Naive thymus-derived CD4-positive, alpha-beta T cell (primary cell): Measurements from ENCODE around the gene HSPA6. TPM values are rescaled to one million over a fixed set of nuclear protein-coding genes. Genes with fewer than 3 reads are reported as not detected.
"Not testable (repeated sequence)": the region's sequence is repeated elsewhere in the genome, so short reads cannot be mapped to it uniquely, and the experiment has no call there.

Source experiments
- ATAC-seq: fragments of 150-1000 bp; cut with Tn5 transposase; 2 replicates; pipeline ENCODE4 v1.10.0; 2021; ENCODE audit warnings: mild to moderate bottlenecking, moderate library complexity
- CTCF ChIA-PET: fragments of 350-600 bp; sonication (Branson Sonifier 250); formaldehyde crosslinking; loops from one replicate; lab custom pipeline; 2021; ENCODE audit warnings: antibody characterized with exemption; lab: Charles Lee
- POLR2A ChIA-PET: fragments of 350-600 bp; sonication (Branson Sonifier 250); formaldehyde crosslinking; loops from one replicate; lab custom pipeline; 2021; ENCODE audit warnings: antibody characterized with exemption, inconsistent platforms; lab: Charles Lee
- DNase-seq, 9 donors: peaks; one replicate each; pipeline versions ENCODE4 v3.0.0 to v3.0.0-alpha.2; 2020 to 2022; ENCODE audit warnings: mixed read lengths in 1 of 9
- H3K27ac ChIP-seq: one replicate; pipeline ENCODE4 v1.7.0; 2013; ENCODE audit warnings: mild to moderate bottlenecking, low read depth, low read length, moderate library complexity
- H3K27me3 ChIP-seq, 2 donors: one replicate each; pipeline ENCODE4 v1.7.0; 2013; ENCODE audit warnings: low read length in 2 of 2, mild to moderate bottlenecking in 2 of 2, moderate library complexity in 2 of 2; ENCODE audit not compliant: control insufficient read depth in 2 of 2, insufficient read depth in 2 of 2
- H3K36me3 ChIP-seq, 3 experiments: 1 replicate in 2 of 3; 2 replicates in 1 of 3; pipeline ENCODE4 v1.7.0; 2013; ENCODE audit warnings: low read length in 3 of 3, mild to moderate bottlenecking in 3 of 3, moderate library complexity in 1 of 3; ENCODE audit not compliant: insufficient read depth in 3 of 3, control insufficient read depth in 2 of 3
- H3K4me1 ChIP-seq, 2 donors: one replicate each; pipeline ENCODE4 v1.7.0; 2013; ENCODE audit warnings: low read length in 2 of 2, mild to moderate bottlenecking in 2 of 2, moderate library complexity in 1 of 2; ENCODE audit not compliant: control insufficient read depth in 2 of 2, insufficient read depth in 2 of 2
- H3K4me3 ChIP-seq: 2 replicates; pipeline ENCODE4 v1.7.0; 2013; ENCODE audit warnings: mild to moderate bottlenecking, low read length
- H3K9me3 ChIP-seq, 3 experiments: 1 replicate in 2 of 3; 2 replicates in 1 of 3; pipeline ENCODE4 v1.7.0; 2013; ENCODE audit warnings: low read length in 3 of 3; ENCODE audit not compliant: control insufficient read depth in 2 of 3
- H3K27ac Mint-ChIP-seq, 9 donors: one replicate each; pipeline ENCODE4 v1.8.0; 2020 to 2022; ENCODE audit warnings: mixed read lengths in 9 of 9, mild to moderate bottlenecking in 8 of 9, moderate library complexity in 5 of 9, inconsistent platforms in 2 of 9
- H3K27me3 Mint-ChIP-seq, 5 donors: one replicate each; pipeline ENCODE4 v1.8.0; 2021 to 2022; ENCODE audit warnings: mixed read lengths in 5 of 5, mild to moderate bottlenecking in 1 of 5
- H3K36me3 Mint-ChIP-seq, 5 donors: one replicate each; pipeline ENCODE4 v1.8.0; 2020 to 2022; ENCODE audit warnings: mixed read lengths in 5 of 5, mild to moderate bottlenecking in 3 of 5, inconsistent platforms in 1 of 5
- H3K4me1 Mint-ChIP-seq, 7 donors: one replicate each; pipeline ENCODE4 v1.8.0; 2020 to 2022; ENCODE audit warnings: mixed read lengths in 7 of 7, mild to moderate bottlenecking in 3 of 7, inconsistent platforms in 1 of 7
- H3K4me3 Mint-ChIP-seq, 10 donors: one replicate each; pipeline ENCODE4 v1.8.0; 2020 to 2022; ENCODE audit warnings: mild to moderate bottlenecking in 10 of 10, mixed read lengths in 10 of 10, moderate library complexity in 6 of 10, inconsistent platforms in 2 of 10
- H3K9me3 Mint-ChIP-seq, 11 donors: one replicate each; pipeline ENCODE4 v1.8.0; 2020 to 2022; ENCODE audit warnings: mixed read lengths in 11 of 11, mild to moderate bottlenecking in 4 of 11, inconsistent platforms in 1 of 11, moderate library complexity in 1 of 11
- intact Hi-C, 2 donors: fragments of 100-400 bp; cut with micrococcal nuclease; formaldehyde crosslinking; loops; one replicate each; pipeline ENCODE4 v1.15.1; 2023
- polyA plus RNA-seq, 2 donors: library from polyadenylated mRNA; unstranded; fragments of 300-500 nt; fragmentation: Illumina TruSeq; gene quantifications; one replicate each; pipeline ENCODE4 v1.2.3, GENCODE V29; 2021
- total RNA-seq, 6 experiments: library from RNA in 5 of 6; stranded (reverse) in 5 of 6; gene quantifications; 1 replicate in 5 of 6; 2 replicates in 1 of 6; pipeline ENCODE4 v1.2.3 and lab custom pipeline; 2021 to 2026

HSPA6 gene
- total and polyA plus RNA-seq, 7 experiments from 2014 or later, result 0.32 to 3.5 (median 0.89) TPM; not detected in 2

- no peaks in the 10 kb centered on the region for H3K36me3 Mint-ChIP-seq
- Histone ChIP-seq H3K36me3 (no peaks in the 10 kb centered on the region), H3K9me3 (no peaks in the 10 kb centered on the region), H3K27ac (no peak overlapping the region), H3K4me3 (no peak overlapping the region), H3K27me3 (no peaks in the 10 kb centered on the region), H3K4me1 (no peaks in the 10 kb centered on the region)
- peak overlapping the region in 1 of 9 donors; percentile 35 for H3K27ac Mint-ChIP-seq
- POLR2A ChIA-PET, result no interaction called here
- no peak for ATAC-seq
- DNase-seq, result no peak
- peaks cover 3 to 8% (median 5%) of the 10 kb centered on the region in 5 donors for H3K27me3 Mint-ChIP-seq
- CTCF ChIA-PET, result no interaction called here
- H3K9me3 Mint-ChIP-seq, result no peaks in the 10 kb centered on the region
- intact Hi-C loops, result loop anchor here in 1 of 2 donors (5.0 kb wide), 1 partner anchor 86 kb away; no protein-coding TSS in a partner anchor
- H3K4me1 Mint-ChIP-seq, result peaks cover 0 to 4% (median 0%) of the 10 kb centered on the region in 7 donors
- no peak overlapping the region for H3K4me3 Mint-ChIP-seq
These were observed 12.6 kb upstream of the HSPA6 start for GRCh38 chr1:161511756-161512060.

- H3K9me3 Mint-ChIP-seq, DNase-seq, H3K36me3 ChIP-seq, H3K27me3 ChIP-seq, H3K4me3 ChIP-seq, H3K4me3 Mint-ChIP-seq, CTCF ChIA-PET, H3K4me1 ChIP-seq, POLR2A ChIA-PET, H3K9me3 ChIP-seq, H3K27ac Mint-ChIP-seq, ATAC-seq, H3K27ac ChIP-seq, H3K36me3 Mint-ChIP-seq, H3K27me3 Mint-ChIP-seq, H3K4me1 Mint-ChIP-seq: not testable (repeated sequence)
- intact Hi-C loops, result loop anchor here in 1 of 2 donors (5.0 kb wide), 1 partner anchor 84 kb away; no protein-coding TSS in a partner anchor
These were observed 11.5 kb upstream of the HSPA6 start for GRCh38 chr1:161512636-161513447.

DNA sequence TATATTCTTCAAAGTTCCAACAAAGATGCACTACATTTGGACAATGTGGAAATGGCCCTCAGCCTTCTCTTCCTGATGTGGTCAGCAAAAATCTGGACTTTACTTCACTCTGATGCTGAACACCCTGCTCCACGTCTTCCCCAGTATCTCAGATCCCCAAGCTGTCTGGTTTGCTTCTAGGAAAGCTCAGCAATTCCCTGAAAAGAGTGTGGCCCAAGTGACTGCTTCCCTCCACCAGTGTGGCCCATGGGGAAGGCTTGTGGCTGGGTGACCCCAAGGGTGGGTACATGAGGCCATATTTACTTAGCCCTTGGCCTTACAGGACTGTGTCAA lies 10.9 kb upstream of the HSPA6 start:
- H3K27ac ChIP-seq, DNase-seq, H3K9me3 ChIP-seq, H3K27me3 ChIP-seq, H3K4me1 Mint-ChIP-seq, H3K4me3 Mint-ChIP-seq, CTCF ChIA-PET, H3K27ac Mint-ChIP-seq, H3K36me3 Mint-ChIP-seq, POLR2A ChIA-PET, H3K36me3 ChIP-seq, H3K4me3 ChIP-seq, H3K27me3 Mint-ChIP-seq, H3K4me1 ChIP-seq, ATAC-seq, H3K9me3 Mint-ChIP-seq: not testable (repeated sequence)
- intact Hi-C loops, result loop anchor here in 1 of 2 donors (5.0 kb wide), 1 partner anchor 84 kb away; no protein-coding TSS in a partner anchor

- H3K27ac ChIP-seq, H3K36me3 ChIP-seq, ATAC-seq, POLR2A ChIA-PET, H3K9me3 ChIP-seq, H3K4me1 ChIP-seq, DNase-seq, CTCF ChIA-PET, H3K27me3 ChIP-seq, H3K27ac Mint-ChIP-seq, H3K9me3 Mint-ChIP-seq, H3K27me3 Mint-ChIP-seq, H3K36me3 Mint-ChIP-seq, H3K4me3 ChIP-seq, H3K4me1 Mint-ChIP-seq, H3K4me3 Mint-ChIP-seq: not testable (repeated sequence)
- intact Hi-C loops, result loop anchor here in 1 of 2 donors (5.0 kb wide), 1 partner anchor 83 kb away; no protein-coding TSS in a partner anchor
These were observed 10.4 kb upstream of the HSPA6 start for GRCh38 chr1:161513953-161514352.

GRCh38 chr1:161523041-161523816 lies 1.1 kb upstream of the HSPA6 start:
- intact Hi-C loops, result loop anchor here (1.0 to 2.0 kb wide), 5 partner anchors 8 to 203 kb away; no protein-coding TSS in a partner anchor
- H3K27ac Mint-ChIP-seq, result peak overlapping the region; percentile 84 to 99 (median 91)
- H3K36me3 ChIP-seq, H3K9me3 ChIP-seq, H3K4me1 ChIP-seq, ATAC-seq, DNase-seq, H3K27me3 ChIP-seq, H3K36me3 Mint-ChIP-seq, H3K27ac ChIP-seq, CTCF ChIA-PET: not testable (repeated sequence)
- POLR2A ChIA-PET, result interaction anchor here (0.7 to 0.9 kb wide), 2 partner anchors 9 to 94 kb away, joined by 3 read pairs; no protein-coding TSS in a partner anchor
- peak overlapping the region; percentile 79 to 94 (median 88) for H3K4me3 Mint-ChIP-seq
- H3K27me3 Mint-ChIP-seq, result peaks cover 0 to 60% (median 0%) of the 10 kb centered on the region in 5 donors
- H3K4me3 ChIP-seq, result peak overlapping the region; percentile 93
- peaks cover 0 to 16% (median 0%) of the 10 kb centered on the region in 11 donors for H3K9me3 Mint-ChIP-seq
- H3K4me1 Mint-ChIP-seq, result peaks cover 0 to 19% (median 5%) of the 10 kb centered on the region in 7 donors

DNA sequence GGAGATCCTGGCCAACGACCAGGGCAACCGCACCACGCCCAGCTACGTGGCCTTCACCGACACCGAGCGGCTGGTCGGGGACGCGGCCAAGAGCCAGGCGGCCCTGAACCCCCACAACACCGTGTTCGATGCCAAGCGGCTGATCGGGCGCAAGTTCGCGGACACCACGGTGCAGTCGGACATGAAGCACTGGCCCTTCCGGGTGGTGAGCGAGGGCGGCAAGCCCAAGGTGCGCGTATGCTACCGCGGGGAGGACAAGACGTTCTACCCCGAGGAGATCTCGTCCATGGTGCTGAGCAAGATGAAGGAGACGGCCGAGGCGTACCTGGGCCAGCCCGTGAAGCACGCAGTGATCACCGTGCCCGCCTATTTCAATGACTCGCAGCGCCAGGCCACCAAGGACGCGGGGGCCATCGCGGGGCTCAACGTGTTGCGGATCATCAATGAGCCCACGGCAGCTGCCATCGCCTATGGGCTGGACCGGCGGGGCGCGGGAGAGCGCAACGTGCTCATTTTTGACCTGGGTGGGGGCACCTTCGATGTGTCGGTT lies 477 bp downstream of the HSPA6 start:
- POLR2A ChIA-PET, result interaction anchor here (0.6 to 0.7 kb wide), 2 partner anchors 127 to 225 kb away, joined by 3 read pairs; partner anchors contain the start of gene DUSP12
- peaks cover 0 to 16% (median 0%) of the 10 kb centered on the region in 11 donors for H3K9me3 Mint-ChIP-seq
- H3K27ac Mint-ChIP-seq, result peak overlapping the region in 3 of 9 donors; percentile 9 to 32 (median 25)
- H3K4me3 ChIP-seq, result peak overlapping the region; percentile 93
- H3K36me3 ChIP-seq, H3K4me1 ChIP-seq, H3K27me3 ChIP-seq, H3K9me3 ChIP-seq, H3K36me3 Mint-ChIP-seq, CTCF ChIA-PET, intact Hi-C loops, H3K27ac ChIP-seq: not testable (repeated sequence)
- H3K27me3 Mint-ChIP-seq, result peaks cover 0 to 63% (median 0%) of the 10 kb centered on the region in 5 donors
- ATAC-seq (peak; percentile 12), DNase-seq (peak in 3 of 9 donors; percentile 18 to 28 (median 27))
- peak overlapping the region; percentile 72 to 94 (median 86) for H3K4me3 Mint-ChIP-seq
- H3K4me1 Mint-ChIP-seq, result peaks cover 0 to 20% (median 11%) of the 10 kb centered on the region in 7 donors
